SK-N-SH treated with all-trans-retinoic acid at 6 μM for 48 hours (cell line): ENCODE data around the gene SEMA3D.

Experiments used
- BACH2 ChIP-seq: fragments of 250-450 bp; sonication (Bioruptor Pico); IDR thresholded peaks from 2 replicates; pipeline ENCODE4 v1.9.0; 2021; ENCODE audit warnings: mild to moderate bottlenecking, borderline replicate concordance
- OSR1 ChIP-seq: fragments of 250-450 bp; sonication (Bioruptor Pico); IDR thresholded peaks from 2 replicates; pipeline ENCODE4 v1.8.0; 2022; ENCODE audit warnings: moderate library complexity, mild to moderate bottlenecking, inconsistent platforms
- RARB ChIP-seq: fragments of 250-450 bp; sonication (Bioruptor Pico); IDR thresholded peaks from 2 replicates; pipeline ENCODE4 v1.8.0; 2021; ENCODE audit warnings: mild to moderate bottlenecking, moderate library complexity
- ZFP3 ChIP-seq: fragments of 250-450 bp; sonication (Bioruptor Pico); IDR thresholded peaks from 2 replicates; pipeline ENCODE4 v1.5.0; 2020; ENCODE audit warnings: mild to moderate bottlenecking, moderate library complexity
- ZNF70 ChIP-seq: fragments of 450-650 bp; formaldehyde crosslinking; IDR thresholded peaks from 2 replicates; pipeline ENCODE4 v1.5.0; 2020; ENCODE audit warnings: mild to moderate bottlenecking, moderate library complexity

GRCh38 chr7:85177316-85177715 is 9.5 kb downstream of the SEMA3D start:
- no peak for TF ChIP-seq ZFP3 (CRISPR knock-in tag)
- no peak for TF ChIP-seq RARB (CRISPR knock-in tag)
- no peak for TF ChIP-seq ZNF70 (CRISPR knock-in tag)
- no peak for TF ChIP-seq OSR1
- TF ChIP-seq BACH2 (CRISPR knock-in tag): no peak
